Dermis lymphatic vessel endothelial cell (primary cell): Measurements from ENCODE around the gene PCYOX1L. TPM values are rescaled to one million over a fixed set of nuclear protein-coding genes. Genes with fewer than 3 reads are reported as not detected.

Experiments
- total RNA-seq: library from RNA; depleted of rRNA; stranded (reverse); fragments of >200 nt; gene quantifications from 2 replicates; pipeline ENCODE4 v1.2.1, GENCODE V29; 2014

PCYOX1L gene
- 11.1 and 14.0 TPM in 2 replicates for total RNA-seq

GRCh38 chr5:149357370-149358293, at the start of gene PCYOX1L:
TSS of gene PCYOX1L (plus strand) at chr5:149358046. CDS start at chr5:149358069, 23 bp downstream.

GRCh38 chr5:149345147-149345891, 12.5 kb upstream of the PCYOX1L start, which contains the start of gene GRPEL2:
TSS of gene GRPEL2 (plus strand) at chr5:149345499. CDS start at chr5:149345540, 41 bp downstream.

GRCh38 chr5:149379177-149379761, 21.4 kb downstream of the PCYOX1L start, which contains the start of gene IL17B:
TSS of gene IL17B (minus strand) at chr5:149379292. CDS start at chr5:149379225, 67 bp downstream.

Other genes starting within 250 kb of the PCYOX1L start
- 24.2 and 27.3 TPM in 2 replicates for gene ABLIM3, start 216.6 kb upstream of the PCYOX1L start, total RNA-seq
- gene AFAP1L1, start 86.2 kb upstream of the PCYOX1L start, total RNA-seq: 226 and 255 TPM in 2 replicates
- gene GRPEL2, start 12.5 kb upstream of the PCYOX1L start, total RNA-seq: 43.9 and 57.2 TPM in 2 replicates
- not detected in 2 replicates for gene IL17B, start 21.2 kb downstream of the PCYOX1L start, total RNA-seq
- gene CSNK1A1, start 193.4 kb downstream of the PCYOX1L start, total RNA-seq: 282 and 409 TPM in 2 replicates
- 12.2 and 16.0 TPM in 2 replicates for gene ARHGEF37, start 223.5 kb downstream of the PCYOX1L start, total RNA-seq